Peyer's patch (tissue), 4 donors: ENCODE results near the gene EDNRA. TPM values are rescaled to one million over a fixed set of nuclear protein-coding genes. Genes with fewer than 3 reads are reported as not detected.
A peak's percentile ranks its signal among the peaks of the same experiment; 100 is the strongest.

Source experiments
- DNase-seq, 3 donors: peaks; one replicate each; pipeline ENCODE4 v3.0.0-alpha.2; 2017 to 2019
- H3K27ac ChIP-seq, 4 donors: fragments of 200-600 bp; sonication (generic); one replicate each; pipeline ENCODE4 v1.5.1; 2016 to 2019
- H3K27me3 ChIP-seq, 2 donors: fragments of 200-600 bp; sonication (generic); one replicate each; pipeline ENCODE4 v1.5.1; 2019
- H3K36me3 ChIP-seq, 3 donors: fragments of 200-600 bp; sonication (generic); one replicate each; pipeline ENCODE4 v1.5.1; 2016 to 2019
- H3K4me1 ChIP-seq, 4 donors: fragments of 200-600 bp; sonication (generic); one replicate each; pipeline ENCODE4 v1.5.1; 2016 to 2019
- H3K4me3 ChIP-seq, 4 donors: fragments of 200-600 bp; sonication (generic); 1 replicate in 3 of 4; 2 replicates in 1 of 4; pipeline ENCODE4 v1.5.1; 2016 to 2019; ENCODE audit warnings: mild to moderate bottlenecking in 1 of 4
- H3K9me3 ChIP-seq, 4 donors: fragments of 200-600 bp; sonication (generic); one replicate each; pipeline ENCODE4 v1.5.1; 2016 to 2019; ENCODE audit warnings: mild to moderate bottlenecking in 1 of 4
- CTCF ChIP-seq, 6 experiments: fragments of 450-650 bp in 4 of 6; fragments of 200-600 bp in 2 of 6; sonication (generic) in 1 of 6; IDR thresholded peaks; one replicate each; pipeline ENCODE4 v1.5.1; 2017 to 2019; ENCODE audit warnings: antibody characterized with exemption in 6 of 6, mild to moderate bottlenecking in 3 of 6, moderate library complexity in 1 of 6
- POLR2A ChIP-seq, 2 donors: fragments of 450-650 bp; IDR thresholded peaks; one replicate each; pipeline ENCODE4 v1.5.1; 2017; ENCODE audit warnings: antibody characterized with exemption in 2 of 2, mild to moderate bottlenecking in 2 of 2, moderate library complexity in 2 of 2
- total RNA-seq, 4 donors: library from RNA; depleted of rRNA; stranded (reverse); fragments of >200 nt; gene quantifications; one replicate each; pipeline ENCODE4 v1.1.0, GENCODE V29; 2016

The EDNRA gene
- total RNA-seq, 4 donors from 2014 or later: 0.38 to 7.4 (median 1.6) TPM

DNA sequence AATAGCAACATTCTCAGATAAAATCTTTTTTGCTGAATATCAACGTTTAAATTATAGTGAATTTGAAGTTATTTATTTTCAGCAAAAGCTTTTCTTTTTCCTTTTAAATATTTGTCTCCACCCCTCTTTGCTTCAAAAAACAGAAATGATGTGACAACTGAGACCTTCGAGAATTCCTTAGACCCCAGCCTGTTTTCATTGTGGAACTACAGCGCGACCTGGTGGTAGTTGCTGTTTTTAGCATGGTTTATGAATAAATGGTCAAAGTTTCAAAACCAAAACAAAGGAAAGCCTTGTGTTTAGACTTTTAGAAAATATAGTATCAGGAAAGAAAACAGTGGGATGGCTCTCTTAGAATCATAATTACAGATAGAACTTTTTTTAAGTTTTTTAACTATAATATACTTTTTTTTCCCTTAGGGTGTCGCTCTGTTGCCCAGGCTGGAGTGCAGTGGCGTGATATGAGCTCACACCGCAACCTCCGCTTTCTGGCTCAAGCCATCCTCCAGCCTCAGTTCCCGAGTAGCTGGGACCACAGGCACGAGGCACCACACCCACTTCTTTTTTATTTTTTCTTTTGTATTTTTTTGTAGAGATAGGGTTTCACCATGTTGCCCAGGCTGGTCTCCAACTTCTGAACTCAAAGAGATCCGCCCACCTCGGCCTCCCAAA, 109.5 kb downstream of the EDNRA start:
- Histone ChIP-seq H3K27ac (no peak overlapping the region), H3K36me3 (no peaks in the 10 kb centered on the region), H3K4me1 (no peaks in the 10 kb centered on the region), H3K9me3 (no peaks in the 10 kb centered on the region), H3K4me3 (no peak overlapping the region), H3K27me3 (no peaks in the 10 kb centered on the region)
- DNase-seq: peak in 2 of 3 donors; percentile 30 to 66
- TF ChIP-seq CTCF (IDR thresholded peaks at IDR 0.05) (peak in 5 of 6 experiments; percentile 56 to 67 (median 59)), POLR2A (IDR thresholded peaks at IDR 0.05) (no peak)

- TF ChIP-seq CTCF (IDR thresholded peaks at IDR 0.05): no peak
- TF ChIP-seq POLR2A (IDR thresholded peaks at IDR 0.05): no peak
- no peaks in the 10 kb centered on the region for H3K36me3 ChIP-seq
- no peak overlapping the region for H3K4me3 ChIP-seq
- H3K27ac ChIP-seq: no peak overlapping the region
- no peak for DNase-seq
- no peaks in the 10 kb centered on the region for H3K9me3 ChIP-seq
- H3K27me3 ChIP-seq: no peaks in the 10 kb centered on the region
- H3K4me1 ChIP-seq: no peaks in the 10 kb centered on the region
Measured at GRCh38 chr4:147591106-147591505, 110.2 kb downstream of the EDNRA start.

DNA sequence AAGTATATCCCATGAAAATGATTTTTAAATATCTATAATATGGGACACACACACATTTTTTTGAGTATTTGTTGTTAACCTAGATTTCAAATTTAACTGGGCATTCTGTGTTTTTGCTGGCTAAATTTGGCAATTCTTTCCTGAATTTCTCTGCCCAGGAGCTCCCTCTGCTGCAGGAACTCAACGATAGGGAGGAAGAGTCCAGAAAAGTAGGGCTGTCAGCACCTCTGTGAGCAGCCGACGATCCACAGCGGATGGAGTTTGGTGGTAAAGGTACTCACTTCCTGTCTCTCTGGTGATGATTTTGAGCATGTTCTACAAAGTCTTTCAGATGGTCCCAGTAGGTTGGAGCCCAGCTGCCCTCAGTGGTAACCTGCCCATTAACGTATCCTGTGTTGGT, 113.2 kb downstream of the EDNRA start:
- Histone ChIP-seq H3K27me3 (no peaks in the 10 kb centered on the region), H3K36me3 (no peaks in the 10 kb centered on the region), H3K27ac (no peak overlapping the region), H3K9me3 (no peaks in the 10 kb centered on the region), H3K4me1 (no peaks in the 10 kb centered on the region), H3K4me3 (no peak overlapping the region)
- TF ChIP-seq CTCF (IDR thresholded peaks at IDR 0.05): no peak
- no peak for TF ChIP-seq POLR2A (IDR thresholded peaks at IDR 0.05)
- DNase-seq: no peak

Other genes with a start within 250 kb of the EDNRA start
- 10 to 100 TPM; 23.7 to 38.0 (median 27.9) TPM for gene TMEM184C, start 136.3 kb downstream of the EDNRA start, total RNA-seq
- gene PRMT9, start 203.1 kb downstream of the EDNRA start, total RNA-seq: 1 to 10 TPM; 5.4 to 9.9 (median 7.8) TPM